Spleen (tissue), 7 donors: Measurements from ENCODE around the gene HNRNPC.

ENCODE experiments used
- POLR2A ChIP-seq, 3 donors: fragments of 450-650 bp; IDR thresholded peaks; one replicate each; pipeline ENCODE4 v1.5.1; 2017; ENCODE audit warnings: antibody characterized with exemption in 3 of 3, mild to moderate bottlenecking in 1 of 3
- POLR2AphosphoS5 ChIP-seq, 3 donors: sonication (generic); formaldehyde crosslinking; IDR thresholded peaks; one replicate each; pipeline ENCODE4 v1.5.1; 2017; ENCODE audit warnings: antibody characterized with exemption in 3 of 3
- TF ChIP-seq, protein P1 (sequence below), 11 experiments: fragments of 200-600 bp in 7 of 11; fragments of 450-650 bp in 4 of 11; sonication (generic) in 4 of 11; IDR thresholded peaks in 8 of 11; conservative IDR thresholded peaks in 3 of 11; 1 replicate in 7 of 11; 2 replicates in 4 of 11; pipeline versions ENCODE4 v1.4.0 to v1.8.0; 2016 to 2021; ENCODE audit warnings: antibody characterized with exemption in 11 of 11, inconsistent platforms in 4 of 11, mild to moderate bottlenecking in 1 of 11
- donor health status: DM: no; HTN: no; CAD: no; lungs with moderate emphysema.
- donor health status: DM: no; HTN: no; CAD: no.
- donor health status: DM: no; HTN: no; CAD: no.

DNA sequence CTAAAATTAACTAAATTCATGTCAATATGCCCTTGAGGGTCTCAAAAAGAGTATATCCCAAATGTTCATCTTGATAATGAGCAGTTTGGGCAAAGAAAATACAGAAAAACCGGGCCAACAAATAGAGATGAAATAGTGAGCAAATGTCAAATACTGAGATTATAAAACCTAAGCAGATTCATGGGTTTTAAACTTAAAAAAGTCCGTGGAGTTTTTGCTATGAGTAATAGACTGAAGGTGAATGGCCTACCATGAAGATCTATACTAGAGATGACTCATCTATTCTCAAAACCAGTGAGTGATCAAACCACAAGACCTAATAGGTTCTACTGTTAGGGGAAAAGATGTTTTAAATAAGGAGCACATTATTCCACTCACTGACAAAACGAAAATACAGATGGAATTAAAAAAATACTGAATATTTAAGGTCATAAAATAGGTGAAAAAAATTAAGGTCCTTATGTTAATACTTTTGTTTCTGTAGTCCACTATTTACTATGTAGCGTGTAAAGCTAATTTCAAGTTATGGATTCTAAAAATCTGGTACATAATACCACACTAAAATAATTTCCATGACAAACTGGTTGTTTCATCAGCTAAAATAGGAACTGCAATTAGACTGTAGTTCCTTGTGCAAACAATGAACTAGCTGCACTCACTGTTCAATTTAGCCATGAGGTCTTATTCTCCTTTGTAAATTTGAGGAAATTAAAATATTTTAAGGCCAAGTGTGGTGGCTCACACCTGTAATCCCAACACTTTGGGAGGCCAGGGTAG is 5.0 kb downstream of the HNRNPC start:
- TF ChIP-seq, protein P1, sequence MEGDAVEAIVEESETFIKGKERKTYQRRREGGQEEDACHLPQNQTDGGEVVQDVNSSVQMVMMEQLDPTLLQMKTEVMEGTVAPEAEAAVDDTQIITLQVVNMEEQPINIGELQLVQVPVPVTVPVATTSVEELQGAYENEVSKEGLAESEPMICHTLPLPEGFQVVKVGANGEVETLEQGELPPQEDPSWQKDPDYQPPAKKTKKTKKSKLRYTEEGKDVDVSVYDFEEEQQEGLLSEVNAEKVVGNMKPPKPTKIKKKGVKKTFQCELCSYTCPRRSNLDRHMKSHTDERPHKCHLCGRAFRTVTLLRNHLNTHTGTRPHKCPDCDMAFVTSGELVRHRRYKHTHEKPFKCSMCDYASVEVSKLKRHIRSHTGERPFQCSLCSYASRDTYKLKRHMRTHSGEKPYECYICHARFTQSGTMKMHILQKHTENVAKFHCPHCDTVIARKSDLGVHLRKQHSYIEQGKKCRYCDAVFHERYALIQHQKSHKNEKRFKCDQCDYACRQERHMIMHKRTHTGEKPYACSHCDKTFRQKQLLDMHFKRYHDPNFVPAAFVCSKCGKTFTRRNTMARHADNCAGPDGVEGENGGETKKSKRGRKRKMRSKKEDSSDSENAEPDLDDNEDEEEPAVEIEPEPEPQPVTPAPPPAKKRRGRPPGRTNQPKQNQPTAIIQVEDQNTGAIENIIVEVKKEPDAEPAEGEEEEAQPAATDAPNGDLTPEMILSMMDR (IDR thresholded peaks at IDR 0.05 in 8 of 11, conservative IDR thresholded peaks at IDR 0.05 in 3 of 11) = no peak
- TF ChIP-seq POLR2AphosphoS5 (IDR thresholded peaks at IDR 0.05) (no peak), POLR2A (IDR thresholded peaks at IDR 0.05) (no peak)
